Measurements from ENCODE around the gene SH3BGRL2.

Gene SH3BGRL2

GRCh38 chr6:79610306-79611009, 20.7 kb upstream of the SH3BGRL2 start:
- no peak overlapping the region for H3K4me3 ChIP-seq (ENCODE audit: low read depth in 1 of 2, low read length in 2 of 2)
- no peak for DNase-seq
- no peak overlapping the region for H3K4me2 ChIP-seq (ENCODE audit: insufficient read depth, low read length)
- no peaks in the 10 kb centered on the region for H3K79me2 ChIP-seq (ENCODE audit: insufficient read depth, low read length)
- ATAC-seq (ENCODE audit: insufficient read depth, low read depth) = no peak
- peaks cover 5% of the 10 kb centered on the region for H3K27me3 ChIP-seq (ENCODE audit: insufficient read depth, low read length, poor library complexity)
- H3K36me3 ChIP-seq (ENCODE audit: insufficient read depth, low read length) = no peaks in the 10 kb centered on the region
- H3K27ac ChIP-seq (ENCODE audit: low read length) = no peak overlapping the region
- H3K9me3 ChIP-seq (ENCODE audit: insufficient read depth, low read length, severe bottlenecking) = no peaks in the 10 kb centered on the region
- TF ChIP-seq CTCF (IDR thresholded peaks at IDR 0.05; ENCODE audit: borderline replicate concordance, extremely low read depth, low read length, poor library complexity, severe bottlenecking) (no peak), EZH2 (IDR thresholded peaks at IDR 0.05; ENCODE audit: borderline replicate concordance, low read depth, low read length, severe bottlenecking) (no peak)
- H3K9ac ChIP-seq (ENCODE audit: low read depth, low read length) = no peak overlapping the region
- H4K20me1 ChIP-seq (ENCODE audit: insufficient read depth, low read length) = no peaks in the 10 kb centered on the region
- H3K4me1 ChIP-seq (ENCODE audit: insufficient read depth, low read length) = no peaks in the 10 kb centered on the region
- H2AFZ ChIP-seq (ENCODE audit: low read depth, low read length) = no peak overlapping the region

GRCh38 chr6:79612457-79612856, 18.7 kb upstream of the SH3BGRL2 start:
- Histone ChIP-seq H4K20me1 (ENCODE audit: insufficient read depth, low read length) (no peaks in the 10 kb centered on the region), H3K4me3 (ENCODE audit: low read depth in 1 of 2, low read length in 2 of 2) (no peak overlapping the region), H2AFZ (ENCODE audit: low read depth, low read length) (no peak overlapping the region), H3K4me1 (ENCODE audit: insufficient read depth, low read length) (no peaks in the 10 kb centered on the region), H3K27me3 (ENCODE audit: insufficient read depth, low read length, poor library complexity) (peaks cover 11% of the 10 kb centered on the region), H3K4me2 (ENCODE audit: insufficient read depth, low read length) (no peak overlapping the region), H3K9ac (ENCODE audit: low read depth, low read length) (no peak overlapping the region), H3K27ac (ENCODE audit: low read length) (no peak overlapping the region), H3K79me2 (ENCODE audit: insufficient read depth, low read length) (no peaks in the 10 kb centered on the region), H3K9me3 (ENCODE audit: insufficient read depth, low read length, severe bottlenecking) (no peaks in the 10 kb centered on the region), H3K36me3 (ENCODE audit: insufficient read depth, low read length) (no peaks in the 10 kb centered on the region)
- ATAC-seq (ENCODE audit: insufficient read depth, low read depth) = no peak
- no peak for TF ChIP-seq EZH2 (IDR thresholded peaks at IDR 0.05; ENCODE audit: borderline replicate concordance, low read depth, low read length, severe bottlenecking)
- TF ChIP-seq CTCF (IDR thresholded peaks at IDR 0.05; ENCODE audit: borderline replicate concordance, extremely low read depth, low read length, poor library complexity, severe bottlenecking) = no peak
- DNase-seq = no peak

- H3K27me3 ChIP-seq (ENCODE audit: insufficient read depth, low read length, poor library complexity) = peaks cover 14% of the 10 kb centered on the region
- H3K36me3 ChIP-seq (ENCODE audit: insufficient read depth, low read length) = no peaks in the 10 kb centered on the region
- no peaks in the 10 kb centered on the region for H3K79me2 ChIP-seq (ENCODE audit: insufficient read depth, low read length)
- H3K9me3 ChIP-seq (ENCODE audit: insufficient read depth, low read length, severe bottlenecking) = no peaks in the 10 kb centered on the region
- no peak for TF ChIP-seq CTCF (IDR thresholded peaks at IDR 0.05; ENCODE audit: borderline replicate concordance, extremely low read depth, low read length, poor library complexity, severe bottlenecking)
- TF ChIP-seq EZH2 (IDR thresholded peaks at IDR 0.05; ENCODE audit: borderline replicate concordance, low read depth, low read length, severe bottlenecking) = no peak
- H4K20me1 ChIP-seq (ENCODE audit: insufficient read depth, low read length) = no peaks in the 10 kb centered on the region
- H3K9ac ChIP-seq (ENCODE audit: low read depth, low read length) = no peak overlapping the region
- H3K27ac ChIP-seq (ENCODE audit: low read length) = no peak overlapping the region
- H3K4me3 ChIP-seq (ENCODE audit: low read depth in 1 of 2, low read length in 2 of 2) = no peak overlapping the region
- no peak overlapping the region for H2AFZ ChIP-seq (ENCODE audit: low read depth, low read length)
- H3K4me1 ChIP-seq (ENCODE audit: insufficient read depth, low read length) = no peaks in the 10 kb centered on the region
- no peak overlapping the region for H3K4me2 ChIP-seq (ENCODE audit: insufficient read depth, low read length)
- ATAC-seq (ENCODE audit: insufficient read depth, low read depth) (no peak), DNase-seq (no peak)
These were observed 18.2 kb upstream of the SH3BGRL2 start for GRCh38 chr6:79612918-79613317.

Measured in DND-41 (cell line).